ENCODE measurements around the gene PSME1.

The PSME1 gene

DNA sequence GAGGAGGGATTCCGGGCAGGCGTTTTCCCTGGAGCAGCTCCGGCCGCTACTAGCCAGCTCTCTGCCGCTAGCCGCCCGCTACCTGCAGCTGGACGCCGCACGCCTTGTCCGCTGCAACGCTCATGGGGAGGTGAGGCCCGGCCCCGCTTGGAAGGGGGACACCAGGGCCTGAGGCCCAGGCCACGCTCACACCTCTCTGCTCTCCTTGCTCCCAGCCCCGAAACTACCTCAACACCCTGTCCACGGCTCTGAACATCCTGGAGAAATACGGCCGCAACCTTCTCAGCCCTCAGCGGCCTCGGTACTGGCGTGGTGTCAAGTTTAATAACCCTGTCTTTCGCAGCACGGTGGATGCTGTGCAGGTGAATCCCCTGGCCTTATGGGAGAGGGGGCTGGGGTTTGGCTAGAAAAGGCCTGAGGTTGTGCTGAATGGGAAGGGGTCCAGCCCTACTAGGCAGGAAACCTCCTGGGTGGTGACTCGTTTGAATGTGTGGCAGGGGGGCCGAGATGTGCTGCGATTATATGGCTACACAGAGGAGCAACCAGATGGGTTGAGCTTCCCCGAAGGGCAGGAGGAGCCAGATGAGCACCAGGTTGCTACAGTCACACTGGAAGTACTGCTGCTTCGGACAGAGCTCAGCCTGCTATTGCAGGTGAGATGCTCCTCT lies 11.9 kb downstream of the PSME1 start:
- no peak for DNase-seq

DNA sequence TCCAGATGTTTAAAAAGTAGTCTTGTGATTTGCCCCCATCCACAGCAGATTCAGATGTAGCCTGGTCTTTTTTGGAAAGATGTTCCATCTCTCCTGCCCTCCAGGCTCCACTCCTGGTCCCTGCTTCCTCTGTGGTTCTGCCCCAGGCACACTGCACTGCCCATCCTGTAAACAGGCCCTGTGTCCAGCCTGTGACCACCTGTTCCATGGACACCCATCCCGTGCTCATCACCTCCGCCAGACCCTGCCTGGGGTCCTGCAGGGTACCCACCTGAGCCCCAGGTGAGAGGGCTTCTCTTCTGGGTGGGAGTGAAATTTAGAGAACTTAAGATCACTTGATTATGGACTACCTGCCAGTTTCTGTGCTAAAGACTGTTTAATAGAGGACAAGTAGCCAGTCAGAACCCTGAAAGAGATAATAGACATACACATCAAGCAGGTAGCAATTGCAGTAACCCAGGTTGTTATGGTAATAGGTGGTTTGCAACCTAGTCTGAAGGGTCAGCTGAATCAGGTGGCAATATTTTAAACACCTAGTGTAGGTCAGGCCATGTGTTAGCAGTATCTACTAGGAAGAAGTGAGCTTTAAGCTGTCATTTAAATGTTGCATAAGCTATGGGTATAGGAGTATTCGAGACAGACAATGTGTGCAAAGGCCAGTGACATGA lies 13.4 kb downstream of the PSME1 start:
- DNase-seq, result no peak

DNA sequence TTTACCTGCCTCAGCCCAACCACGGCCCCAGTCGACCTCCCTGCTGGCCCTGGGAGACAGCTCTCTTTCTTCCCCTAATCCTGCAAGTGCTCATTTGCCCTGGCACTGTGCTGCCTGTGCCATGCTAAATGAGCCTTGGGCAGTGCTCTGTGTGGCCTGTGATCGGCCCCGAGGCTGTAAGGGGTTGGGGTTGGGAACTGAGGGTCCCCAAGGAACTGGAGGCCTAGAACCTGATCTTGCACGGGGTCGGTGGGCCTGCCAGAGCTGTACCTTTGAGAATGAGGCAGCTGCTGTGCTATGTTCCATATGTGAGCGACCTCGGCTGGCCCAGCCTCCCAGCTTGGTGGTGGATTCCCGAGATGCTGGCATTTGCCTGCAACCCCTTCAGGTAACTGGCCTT lies 14.1 kb downstream of the PSME1 start:
- no peak for DNase-seq

DNA sequence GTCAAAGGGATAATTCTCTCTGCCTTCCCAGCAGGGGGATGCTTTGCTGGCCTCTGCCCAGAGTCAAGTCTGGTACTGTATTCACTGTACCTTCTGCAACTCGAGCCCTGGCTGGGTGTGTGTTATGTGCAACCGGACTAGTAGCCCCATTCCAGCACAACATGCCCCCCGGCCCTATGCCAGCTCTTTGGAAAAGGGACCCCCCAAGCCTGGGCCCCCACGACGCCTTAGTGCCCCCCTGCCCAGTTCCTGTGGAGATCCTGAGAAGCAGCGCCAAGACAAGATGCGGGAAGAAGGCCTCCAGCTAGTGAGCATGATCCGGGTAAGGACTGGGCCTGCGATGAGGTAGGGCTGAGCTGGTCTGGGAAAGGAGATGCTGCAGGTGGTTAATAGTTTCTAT lies 14.6 kb downstream of the PSME1 start:
- no peak for DNase-seq

DNA sequence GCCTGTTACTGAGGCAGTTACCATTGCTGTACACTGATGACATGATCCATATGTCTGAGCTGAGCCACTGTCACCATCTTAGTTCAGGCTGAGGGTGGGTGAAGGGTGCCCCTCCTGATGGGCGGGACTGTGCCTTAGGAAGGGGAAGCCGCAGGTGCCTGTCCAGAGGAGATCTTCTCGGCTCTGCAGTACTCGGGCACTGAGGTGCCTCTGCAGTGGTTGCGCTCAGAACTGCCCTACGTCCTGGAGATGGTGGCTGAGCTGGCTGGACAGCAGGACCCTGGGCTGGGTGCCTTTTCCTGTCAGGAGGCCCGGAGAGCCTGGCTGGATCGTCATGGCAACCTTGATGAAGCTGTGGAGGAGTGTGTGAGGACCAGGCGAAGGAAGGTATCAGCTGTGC lies 15.0 kb downstream of the PSME1 start:
- DNase-seq, result no peak

DNA sequence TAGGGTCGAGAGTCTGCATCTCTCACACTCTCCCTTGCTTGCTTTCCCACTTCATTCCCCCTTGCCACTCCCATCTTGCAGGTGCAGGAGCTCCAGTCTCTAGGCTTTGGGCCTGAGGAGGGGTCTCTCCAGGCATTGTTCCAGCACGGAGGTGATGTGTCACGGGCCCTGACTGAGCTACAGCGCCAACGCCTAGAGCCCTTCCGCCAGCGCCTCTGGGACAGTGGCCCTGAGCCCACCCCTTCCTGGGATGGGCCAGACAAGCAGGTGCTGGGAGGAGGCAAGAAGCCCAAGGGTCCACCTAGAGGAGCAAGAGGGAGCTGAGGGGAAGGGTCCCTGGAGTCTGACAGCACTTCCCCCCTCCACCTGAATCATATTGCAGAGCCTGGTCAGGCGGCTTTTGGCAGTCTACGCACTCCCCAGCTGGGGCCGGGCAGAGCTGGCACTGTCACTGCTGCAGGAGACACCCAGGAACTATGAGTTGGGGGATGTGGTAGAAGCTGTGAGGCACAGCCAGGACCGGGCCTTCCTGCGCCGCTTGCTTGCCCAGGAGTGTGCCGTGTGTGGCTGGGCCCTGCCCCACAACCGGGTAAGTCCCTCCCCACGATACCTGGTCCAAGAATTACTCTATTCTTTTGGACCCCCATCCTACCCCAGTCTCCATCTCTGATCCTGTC lies 15.5 kb downstream of the PSME1 start:
- DNase-seq, result no peak

DNA sequence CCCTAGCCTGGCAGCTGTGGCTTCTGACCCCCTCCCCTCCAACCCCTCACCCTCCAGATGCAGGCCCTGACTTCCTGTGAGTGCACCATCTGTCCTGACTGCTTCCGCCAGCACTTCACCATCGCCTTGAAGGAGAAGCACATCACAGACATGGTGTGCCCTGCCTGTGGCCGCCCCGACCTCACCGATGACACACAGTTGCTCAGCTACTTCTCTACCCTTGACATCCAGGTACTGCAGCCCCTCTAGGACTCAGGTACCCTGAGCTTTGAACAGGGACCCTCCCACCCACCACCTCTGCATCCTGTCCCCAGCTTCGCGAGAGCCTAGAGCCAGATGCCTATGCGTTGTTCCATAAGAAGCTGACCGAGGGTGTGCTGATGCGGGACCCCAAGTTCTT lies 19.1 kb downstream of the PSME1 start:
- no peak for DNase-seq

DNA sequence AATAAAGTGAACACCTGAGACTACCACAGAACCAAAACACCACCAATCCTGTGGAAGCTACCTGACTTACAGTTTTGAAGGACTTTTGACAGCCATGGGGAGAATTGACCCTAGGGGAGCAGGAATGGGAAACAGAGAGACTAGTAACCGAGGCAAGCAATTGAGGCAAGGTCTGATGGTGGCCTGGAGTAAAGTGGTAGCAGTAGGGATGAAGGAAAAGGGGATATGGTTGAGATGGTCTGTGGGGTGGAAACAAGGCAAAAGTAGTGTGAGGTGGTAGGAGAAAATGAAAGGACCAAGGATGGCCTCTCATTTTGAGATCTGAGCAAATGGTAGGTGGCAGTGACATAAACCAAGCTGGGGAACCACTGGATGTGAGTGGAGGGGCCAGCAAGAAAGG lies 20.8 kb downstream of the PSME1 start:
- DNase-seq, result no peak

DNA sequence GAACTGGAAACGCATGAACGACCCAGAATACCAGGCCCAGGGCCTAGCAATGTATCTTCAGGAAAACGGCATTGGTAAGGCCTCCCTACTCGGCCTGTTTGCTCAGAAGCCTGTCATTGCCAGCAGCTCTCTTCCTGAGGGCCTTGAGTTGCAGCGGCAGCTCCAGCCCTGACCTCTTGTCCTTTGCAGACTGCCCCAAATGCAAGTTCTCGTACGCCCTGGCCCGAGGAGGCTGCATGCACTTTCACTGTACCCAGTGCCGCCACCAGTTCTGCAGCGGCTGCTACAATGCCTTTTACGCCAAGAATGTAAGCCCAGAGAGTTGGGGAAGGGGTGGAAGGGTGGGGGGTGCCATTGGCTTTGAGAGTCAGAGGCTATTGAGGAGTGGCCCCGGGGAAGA lies 21.3 kb downstream of the PSME1 start:
- no peak for DNase-seq

DNA sequence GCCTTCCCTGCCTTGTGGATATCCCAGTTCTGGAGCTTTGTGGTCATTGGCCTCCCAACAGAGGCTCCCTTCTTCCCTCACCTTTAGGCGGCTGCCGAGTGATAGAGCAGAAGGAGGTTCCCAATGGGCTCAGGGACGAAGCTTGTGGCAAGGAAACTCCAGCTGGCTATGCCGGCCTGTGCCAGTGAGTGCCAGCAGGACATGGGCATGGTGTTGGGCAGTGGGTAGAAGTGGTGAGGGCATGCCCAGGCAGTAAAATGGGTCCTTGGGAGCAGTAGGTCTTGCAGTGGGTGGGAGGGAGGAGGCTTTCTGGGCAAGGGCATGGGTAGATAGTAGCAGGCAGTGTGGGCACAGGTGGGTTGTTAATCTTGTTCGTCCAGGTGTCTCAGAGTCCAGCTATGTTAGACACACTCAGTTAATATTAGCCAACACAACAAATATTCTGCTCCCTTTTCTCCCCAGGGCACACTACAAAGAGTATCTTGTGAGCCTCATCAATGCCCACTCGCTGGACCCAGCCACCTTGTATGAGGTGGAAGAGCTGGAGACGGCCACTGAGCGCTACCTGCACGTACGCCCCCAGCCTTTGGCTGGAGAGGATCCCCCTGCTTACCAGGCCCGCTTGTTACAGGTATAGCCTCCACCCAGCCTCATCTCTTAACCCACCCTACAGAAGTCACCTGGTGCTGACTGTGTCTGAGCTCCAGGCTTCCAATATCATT lies 23.9 kb downstream of the PSME1 start:
- no peak for DNase-seq

DNA sequence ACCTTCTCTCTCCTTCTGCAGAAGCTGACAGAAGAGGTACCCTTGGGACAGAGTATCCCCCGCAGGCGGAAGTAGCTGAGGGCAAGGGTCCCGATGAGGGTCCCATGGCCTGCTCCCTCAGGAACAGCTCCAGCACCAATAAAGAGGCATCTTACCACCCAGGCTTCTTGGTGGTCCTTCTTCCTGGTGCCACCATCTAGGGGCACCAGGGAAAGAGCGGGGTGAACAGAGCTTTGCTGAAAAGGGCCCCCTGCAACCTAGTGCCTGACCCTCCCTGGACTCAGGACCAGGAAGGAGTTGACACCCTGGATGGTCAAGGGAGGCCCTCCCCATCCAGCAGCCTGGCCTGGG lies 24.5 kb downstream of the PSME1 start:
- no peak for DNase-seq

DNA sequence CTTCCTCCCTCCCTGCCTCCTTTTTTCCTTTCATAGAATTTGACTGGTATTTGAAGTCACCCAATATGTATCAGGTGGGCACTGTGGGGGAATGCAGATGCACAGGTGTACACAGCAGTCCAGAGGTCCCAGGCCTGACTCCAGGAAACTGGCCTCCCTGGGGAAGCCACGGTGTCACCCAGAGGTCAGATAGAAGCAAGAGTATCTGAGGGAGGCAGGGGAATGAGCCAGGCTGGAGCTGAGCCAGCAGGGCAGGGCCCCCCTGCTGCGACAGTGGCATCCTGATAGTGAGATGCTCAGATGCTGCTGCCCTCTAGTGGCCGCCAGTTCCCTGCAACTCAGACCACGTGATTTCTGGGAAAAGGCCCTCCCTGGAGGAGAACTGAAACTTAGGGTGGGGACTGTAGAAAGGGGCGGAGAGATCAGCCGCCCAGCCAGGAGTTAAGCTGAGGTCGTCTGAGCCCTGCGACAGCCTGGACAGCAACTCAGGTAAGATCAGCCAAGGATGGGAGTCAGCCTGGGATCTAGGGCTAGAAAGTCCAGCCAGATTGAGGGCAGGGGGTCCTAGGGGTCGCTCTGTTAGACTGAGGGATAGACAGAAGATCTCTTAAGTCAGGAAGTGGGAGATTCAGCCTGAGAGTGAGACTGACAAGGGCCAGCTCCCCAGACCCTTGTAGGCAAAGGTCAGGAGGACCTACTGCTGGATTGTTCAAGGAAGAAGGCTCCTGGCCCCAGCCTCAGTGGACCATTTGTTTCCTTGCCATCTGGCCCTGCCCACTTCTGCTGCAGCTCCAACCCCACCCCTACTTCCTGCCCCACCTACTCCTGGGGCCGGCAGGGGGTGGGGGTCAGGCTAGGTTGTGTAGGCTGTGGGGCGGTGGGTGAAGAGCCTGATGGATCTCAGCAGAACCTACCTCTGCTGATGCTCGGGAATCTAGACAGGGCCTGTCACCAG lies 25.1 kb downstream of the PSME1 start, which contains the start of gene IRF9:
Gene IRF9 (plus strand): TSS at position 416 of the 955 bp plus-strand sequence. CDS start 880 bp downstream, outside the sequence.
- DNase-seq, result peak; percentile 94

DNA sequence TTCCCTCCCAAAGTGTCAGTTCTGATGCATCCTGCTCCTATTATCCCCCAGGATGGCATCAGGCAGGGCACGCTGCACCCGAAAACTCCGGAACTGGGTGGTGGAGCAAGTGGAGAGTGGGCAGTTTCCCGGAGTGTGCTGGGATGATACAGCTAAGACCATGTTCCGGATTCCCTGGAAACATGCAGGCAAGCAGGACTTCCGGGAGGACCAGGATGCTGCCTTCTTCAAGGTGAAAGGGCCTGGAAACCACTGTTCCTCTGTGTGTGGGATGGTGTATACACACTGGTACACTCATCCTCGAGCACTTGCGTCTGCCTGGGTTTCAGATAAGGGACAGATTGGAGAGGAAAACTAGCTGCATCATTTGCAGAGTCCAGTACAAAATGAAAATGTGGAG lies 26.1 kb downstream of the PSME1 start:
- DNase-seq, result no peak

DNA sequence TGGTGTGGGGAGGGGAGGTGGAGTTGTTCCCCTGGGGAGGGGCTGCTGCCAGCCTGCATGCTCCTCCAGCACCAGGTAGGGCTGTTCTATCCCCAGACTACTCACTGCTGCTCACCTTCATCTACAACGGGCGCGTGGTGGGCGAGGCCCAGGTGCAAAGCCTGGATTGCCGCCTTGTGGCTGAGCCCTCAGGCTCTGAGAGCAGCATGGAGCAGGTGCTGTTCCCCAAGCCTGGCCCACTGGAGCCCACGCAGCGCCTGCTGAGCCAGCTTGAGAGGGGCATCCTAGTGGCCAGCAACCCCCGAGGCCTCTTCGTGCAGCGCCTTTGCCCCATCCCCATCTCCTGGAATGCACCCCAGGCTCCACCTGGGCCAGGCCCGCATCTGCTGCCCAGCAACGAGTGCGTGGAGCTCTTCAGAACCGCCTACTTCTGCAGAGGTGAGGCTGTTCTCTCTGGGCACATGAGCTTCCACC lies 28.6 kb downstream of the PSME1 start:
- no peak for DNase-seq

DNA sequence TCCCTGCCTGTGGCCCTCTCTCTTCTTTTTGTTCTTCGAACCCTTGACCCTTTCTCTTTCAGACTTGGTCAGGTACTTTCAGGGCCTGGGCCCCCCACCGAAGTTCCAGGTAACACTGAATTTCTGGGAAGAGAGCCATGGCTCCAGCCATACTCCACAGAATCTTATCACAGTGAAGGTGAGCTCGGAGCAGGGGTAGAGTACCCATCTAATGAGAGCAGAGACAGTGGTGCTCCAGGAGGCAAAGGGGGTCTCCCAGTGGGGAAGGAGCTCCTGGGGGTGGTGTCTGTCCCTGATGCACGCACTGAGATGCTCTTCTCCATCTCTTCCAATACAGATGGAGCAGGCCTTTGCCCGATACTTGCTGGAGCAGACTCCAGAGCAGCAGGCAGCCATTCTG lies 29.8 kb downstream of the PSME1 start:
- DNase-seq, result no peak

DNA sequence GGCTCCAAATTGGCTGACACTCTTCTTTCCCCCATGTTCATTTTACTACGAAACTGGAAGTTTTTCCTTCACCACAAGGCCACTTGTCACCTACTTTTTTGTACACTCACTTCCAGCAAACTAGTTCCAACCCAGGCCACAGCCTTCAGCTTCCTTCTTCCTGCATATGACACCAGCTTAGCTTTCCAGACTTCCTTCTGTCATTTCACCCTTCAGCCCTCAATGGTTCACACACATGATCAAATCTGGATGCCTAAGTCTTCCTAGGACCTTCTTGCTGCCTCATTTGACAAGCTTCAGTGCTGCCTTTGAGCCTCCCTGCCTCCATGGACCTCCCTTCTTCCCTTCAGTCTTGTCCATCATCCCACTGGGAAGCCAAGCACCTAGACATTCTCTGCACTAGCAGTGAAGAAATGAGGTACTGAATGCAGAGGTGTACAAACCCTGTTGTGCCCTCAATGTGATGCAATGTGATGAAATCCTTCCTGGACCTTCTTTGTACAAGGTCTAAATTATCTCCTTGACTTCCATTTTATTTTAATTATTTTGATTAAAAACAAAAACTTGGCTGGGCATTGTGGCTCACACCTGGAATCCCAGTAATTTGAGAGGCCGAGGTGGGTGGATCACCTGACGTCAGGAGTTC lies 31.6 kb downstream of the PSME1 start:
- no peak for DNase-seq

DNA sequence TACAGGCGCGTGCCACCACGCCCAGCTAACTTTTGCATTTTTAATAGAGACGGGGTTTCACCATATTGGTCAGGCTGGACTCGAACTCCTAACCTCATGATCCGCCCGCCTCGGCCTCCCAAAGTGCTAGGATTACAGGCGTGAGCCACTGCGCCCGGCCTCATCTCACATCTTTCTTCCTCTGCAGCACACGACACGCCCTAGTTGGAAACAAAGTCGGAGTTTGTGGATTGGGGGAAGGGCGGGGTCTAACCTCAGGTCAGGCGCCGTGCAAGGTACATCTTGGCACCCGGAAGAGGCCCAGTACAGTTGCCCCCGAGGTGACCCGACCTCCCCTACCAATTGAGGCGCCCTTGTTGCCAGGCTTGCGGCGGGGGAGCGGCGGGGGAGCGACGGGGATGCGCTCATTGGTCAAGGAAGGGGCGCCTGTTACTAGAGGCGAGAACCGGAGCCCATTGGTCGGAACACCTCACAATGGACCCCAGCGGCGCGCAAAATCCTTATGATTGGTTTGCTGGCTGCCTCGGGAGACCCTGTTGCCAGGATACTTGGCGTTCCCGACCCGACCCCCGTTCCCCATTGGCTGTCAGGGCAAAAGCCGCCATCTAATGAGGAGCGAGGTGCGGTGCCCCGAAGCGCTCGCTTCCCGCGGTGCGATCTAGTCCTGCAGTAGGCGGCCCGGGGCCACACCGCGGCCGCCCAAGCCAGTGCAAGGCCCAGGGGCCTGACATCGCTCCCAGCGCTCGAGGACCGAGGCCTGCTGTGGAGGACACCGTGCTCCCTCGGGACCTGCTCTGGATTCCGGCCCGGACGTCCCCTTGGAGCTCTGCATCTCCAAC lies 35.6 kb downstream of the PSME1 start, which contains the start of gene REC8:
Gene REC8 (plus strand): TSS at position 659 of the 839 bp plus-strand sequence. CDS start 473 bp downstream, outside the sequence.
- DNase-seq, result peak; percentile 84

DNA sequence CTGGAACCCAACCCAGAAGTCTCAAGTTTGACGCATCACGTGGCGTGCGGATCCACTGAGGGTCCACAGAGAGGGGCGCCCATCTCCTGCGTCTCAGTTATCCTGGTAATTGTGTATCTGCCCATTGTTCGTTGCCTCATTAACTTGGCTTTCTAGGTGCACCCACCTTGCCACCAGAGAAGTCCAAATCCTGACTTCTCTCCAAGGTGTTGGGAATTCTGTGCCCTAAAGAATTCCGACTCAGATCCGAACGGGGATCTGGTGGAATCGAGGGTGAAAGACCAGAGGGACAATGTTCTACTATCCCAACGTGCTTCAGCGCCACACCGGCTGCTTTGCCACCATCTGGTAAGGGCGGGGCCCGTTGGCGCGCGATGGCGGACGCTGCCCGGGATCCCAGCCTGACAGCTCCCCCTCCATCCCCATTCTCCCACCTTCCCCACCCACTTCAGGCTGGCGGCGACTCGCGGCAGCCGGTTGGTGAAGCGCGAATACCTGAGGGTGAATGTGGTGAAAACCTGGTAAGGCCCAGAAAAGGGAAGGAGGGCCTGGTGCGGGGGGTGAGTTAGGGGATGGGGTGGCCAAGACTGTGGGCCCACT lies 36.4 kb downstream of the PSME1 start:
- no peak for DNase-seq

DNA sequence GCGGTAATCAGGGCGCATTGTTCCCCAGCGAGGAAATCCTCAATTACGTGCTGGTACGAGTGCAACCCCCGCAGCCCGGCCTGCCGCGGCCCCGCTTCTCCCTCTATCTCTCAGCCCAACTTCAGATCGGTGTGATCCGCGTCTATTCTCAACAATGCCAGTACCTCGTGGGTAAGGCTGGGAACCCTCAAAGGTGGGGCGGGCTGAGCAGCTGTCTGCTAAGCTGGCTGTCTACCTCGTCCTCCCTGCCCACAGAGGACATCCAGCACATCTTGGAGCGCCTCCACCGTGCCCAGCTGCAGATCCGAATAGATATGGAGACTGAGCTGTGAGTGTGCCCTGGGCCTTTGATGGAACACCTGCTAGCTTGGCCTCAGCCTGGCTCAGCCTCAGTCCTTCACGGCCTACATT lies 36.9 kb downstream of the PSME1 start:
- no peak for DNase-seq

DNA sequence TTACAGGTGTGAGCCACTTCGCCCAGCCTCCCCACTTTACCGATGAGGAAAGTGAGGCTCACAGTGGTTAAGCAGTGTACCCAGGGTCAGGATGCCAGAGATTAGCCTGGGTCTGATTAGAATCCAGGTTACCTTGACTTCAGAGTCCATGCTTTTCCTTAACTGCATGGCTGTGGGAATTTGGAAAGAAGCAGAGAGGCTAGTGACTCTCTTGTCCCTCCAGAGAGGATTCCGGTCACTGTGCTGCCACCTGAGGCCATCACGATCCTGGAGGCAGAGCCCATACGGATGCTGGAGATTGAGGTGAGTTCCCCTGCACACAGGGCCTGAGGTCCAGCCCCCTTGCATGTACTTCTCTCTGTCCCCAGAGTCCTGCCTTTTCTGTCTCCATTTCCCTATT lies 40.6 kb downstream of the PSME1 start:
- no peak for DNase-seq
